ENCODE results near the gene NELFCD. TPM values are rescaled to one million over a fixed set of nuclear protein-coding genes. Genes with fewer than 3 reads are reported as not detected.

Gene NELFCD
- total RNA-seq, 1 experiment from 2014 or later = 88.2 TPM

DNA sequence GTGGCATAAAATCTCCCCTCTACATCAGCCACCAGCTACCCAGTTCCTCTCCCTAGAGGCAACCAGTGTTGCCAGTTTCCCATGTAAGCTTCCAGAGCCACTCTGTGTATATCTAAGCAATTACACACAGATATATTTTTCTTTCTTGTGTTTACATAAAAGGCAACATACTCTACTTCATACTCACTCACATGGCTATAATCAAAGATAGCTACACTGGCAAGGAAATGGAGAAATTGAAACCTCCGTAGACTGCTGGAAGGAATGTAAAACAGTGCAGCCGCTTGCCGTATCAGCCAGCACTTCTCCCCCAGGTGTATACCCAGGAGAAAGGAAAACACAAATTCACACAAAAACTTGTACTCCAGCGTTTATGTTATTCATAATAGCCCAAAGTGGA lies 38.5 kb upstream of the NELFCD start:
- no peaks in the 10 kb centered on the region for H3K9me3 ChIP-seq (ENCODE audit: control insufficient read depth in 1 of 2, insufficient read depth in 1 of 2, low read depth in 1 of 2, low read length in 2 of 2)
- H3K36me3 ChIP-seq (ENCODE audit: control insufficient read depth in 1 of 2, insufficient read depth in 2 of 2, low read length in 2 of 2) = no peaks in the 10 kb centered on the region
- H3K27ac ChIP-seq (ENCODE audit: low read depth, low read length) = no peak overlapping the region
- no peak for ATAC-seq
- no peaks in the 10 kb centered on the region for H3K79me2 ChIP-seq (ENCODE audit: insufficient read depth, low read length)
- no peak overlapping the region for H2AFZ ChIP-seq (ENCODE audit: low read depth, low read length, poor library complexity, severe bottlenecking)
- ChIA-PET POLR2A (no interaction called here), CTCF (no interaction called here), RAD21 (ENCODE audit: low non-redundant PET in 1 of 2, low total read pairs in 2 of 2, uncharacterized antibody in 2 of 2, unreplicated experiment in 2 of 2) (no interaction called here)
- no peak overlapping the region for H3K4me2 ChIP-seq (ENCODE audit: low read length)
- no peaks in the 10 kb centered on the region for H4K20me1 ChIP-seq (ENCODE audit: insufficient read depth)
- no TSS peak for BruUV-seq (replicated peaks)
- no peaks in the 10 kb centered on the region for H3K9me2 ChIP-seq (ENCODE audit: insufficient read depth)
- intact Hi-C loops (cut with micrococcal nuclease) = no loop called here
- DNase-seq (ENCODE audit: low read depth, low spot score) = no peak
- no peak overlapping the region for H3K9ac ChIP-seq (ENCODE audit: low read length)
- no peak overlapping the region for H3K4me3 ChIP-seq (replicated peaks in 1 of 2; ENCODE audit: low read depth in 1 of 2, low read length in 2 of 2)
- TF ChIP-seq ZFX (IDR thresholded peaks at IDR 0.05) = no peak
- TF ChIP-seq ELF1 (IDR thresholded peaks at IDR 0.05; ENCODE audit: borderline replicate concordance, low read depth) = no peak
- TF ChIP-seq ZNF274 (IDR thresholded peaks at IDR 0.05; ENCODE audit: low read depth, low read length) = no peak
- TF ChIP-seq EZH2phosphoT487 (IDR thresholded peaks at IDR 0.05; ENCODE audit: borderline replicate concordance) = no peak
- TF ChIP-seq POLR2A (IDR thresholded peaks at IDR 0.05; ENCODE audit: borderline replicate concordance, extremely low read depth, insufficient read depth, insufficient read length) = no peak
- no peak for TF ChIP-seq JUND (IDR thresholded peaks at IDR 0.05)
- no peak for TF ChIP-seq ZBTB33 (IDR thresholded peaks at IDR 0.05; ENCODE audit: extremely low read depth, insufficient replicate concordance, low read length)
- TF ChIP-seq SIN3A (IDR thresholded peaks at IDR 0.05; ENCODE audit: low read depth) = no peak
- no peak for TF ChIP-seq FOSL1 (IDR thresholded peaks at IDR 0.05; ENCODE audit: low read depth)
- TF ChIP-seq CEBPB (IDR thresholded peaks at IDR 0.05; ENCODE audit: low read depth) = no peak
- no peak for TF ChIP-seq EGR1 (IDR thresholded peaks at IDR 0.05; ENCODE audit: low read depth)
- no peak for TF ChIP-seq YY1 (IDR thresholded peaks at IDR 0.05; ENCODE audit: extremely low read depth, insufficient replicate concordance, low read depth, low read length)
- no peak for TF ChIP-seq SP1 (IDR thresholded peaks at IDR 0.05; ENCODE audit: low read depth)
- no peak for TF ChIP-seq REST (IDR thresholded peaks at IDR 0.05; ENCODE audit: low read depth)
- H3K4me1 ChIP-seq (ENCODE audit: control insufficient read depth in 1 of 2, insufficient read depth in 2 of 2, low read length in 2 of 2) = peaks cover 3 to 9% of the 10 kb centered on the region in 2 experiments
- peaks cover 7% of the 10 kb centered on the region; the same call in 1 of the 2 replicates for H3K27me3 ChIP-seq (ENCODE audit: insufficient read depth, low read length)
